Heart left ventricle (tissue), 16 donors: ENCODE measurements around the gene SCAMP1. TPM values are rescaled to one million over a fixed set of nuclear protein-coding genes. Genes with fewer than 3 reads are reported as not detected.

ENCODE experiments used
- ATAC-seq, 4 donors: fragments of 200-7000 bp; cut with Tn5 transposase; one replicate each; pipeline ENCODE4 v1.9.1; 2020 to 2022; ENCODE audit warnings: moderate library complexity in 4 of 4, mild to moderate bottlenecking in 3 of 4, moderate number of reproducible peaks in 1 of 4
- DNase-seq, 5 donors: peaks; one replicate each; pipeline ENCODE4 v3.0.0-alpha.2; 2020
- H3K27ac ChIP-seq, 12 donors: fragments of 200-600 bp; sonication (generic) in 4 of 12; one replicate each; pipeline versions ENCODE4 v1.5.0 to v1.8.0; 2016 to 2022; ENCODE audit warnings: mild to moderate bottlenecking in 2 of 12
- H3K27me3 ChIP-seq, 9 donors: fragments of 200-600 bp; sonication (generic) in 2 of 9; one replicate each; pipeline versions ENCODE4 v1.5.1 to v1.8.0; 2016 to 2022; ENCODE audit warnings: mild to moderate bottlenecking in 3 of 9
- H3K36me3 ChIP-seq, 9 donors: fragments of 200-600 bp; sonication (generic) in 2 of 9; one replicate each; pipeline versions ENCODE4 v1.5.0 to v1.8.0; 2018 to 2022; ENCODE audit warnings: mild to moderate bottlenecking in 2 of 9
- H3K4me1 ChIP-seq, 12 donors: fragments of 200-600 bp; sonication (generic) in 4 of 12; one replicate each; pipeline versions ENCODE4 v1.5.0 to v1.8.0; 2016 to 2022; ENCODE audit warnings: mild to moderate bottlenecking in 3 of 12
- H3K4me3 ChIP-seq, 12 donors: fragments of 200-600 bp; sonication (generic) in 4 of 12; one replicate each; pipeline versions ENCODE4 v1.5.0 to v1.8.0; 2017 to 2022; ENCODE audit warnings: mild to moderate bottlenecking in 9 of 12, moderate library complexity in 4 of 12
- H3K9me3 ChIP-seq, 12 donors: fragments of 200-600 bp; sonication (generic) in 4 of 12; one replicate each; pipeline versions ENCODE4 v1.5.0 to v1.8.0; 2016 to 2022; ENCODE audit warnings: mild to moderate bottlenecking in 1 of 12
- CTCF ChIP-seq, 12 donors: fragments of 200-600 bp; sonication (generic) in 4 of 12; IDR thresholded peaks; one replicate each; pipeline versions ENCODE4 v1.5.0 to v1.8.0; 2018 to 2022; ENCODE audit warnings: antibody characterized with exemption in 12 of 12, mild to moderate bottlenecking in 5 of 12
- POLR2A ChIP-seq, 2 donors: fragments of 450-650 bp; IDR thresholded peaks; one replicate each; pipeline ENCODE4 v1.6.1; 2017; ENCODE audit warnings: antibody characterized with exemption in 2 of 2, mild to moderate bottlenecking in 2 of 2, moderate library complexity in 2 of 2
- WGBS, 4 donors: extraction: QIAGEN DNeasy Blood & Tissue Kit in 2 of 4; methylation state at CpG; one replicate each; pipeline versions ENCODE4 v1.1.5 to v1.1.7; 2013 to 2018; 5-methylcytosine and 5-hydroxymethylcytosine counted together
- intact Hi-C, 10 donors: fragments of 100-400 bp; cut with DNase I; formaldehyde crosslinking; loops; one replicate each; pipeline versions ENCODE4 v1.11.1 to v1.14.2; 2022
- polyA plus RNA-seq, 2 donors: library from polyadenylated mRNA; stranded (reverse); fragments of 200-250 nt; gene quantifications; one replicate each; pipeline ENCODE4 v1.2.3, GENCODE V29; 2013
- total RNA-seq, 9 donors: library from RNA; depleted of rRNA in 2 of 9; stranded (reverse); fragments of >200 nt in 2 of 9; fragmentation: NEBNext Ultra II Directional in 3 of 9; extraction: Animal tissue kit (Norgen Biotek cat#: 25700) in 3 of 9; gene quantifications; one replicate each; pipeline versions ENCODE4 v1.1.0 to v1.2.4, GENCODE V29; 2016 to 2023
- donor health status: ischemic (EF 13 %, LVEDD 7.1; RV severe dilation, severe dysfunction).
- donor health status: healthy with polysubstance abuse.
- donor health status: DM: no; HTN: yes; CAD: no.
- donor health status: DM: no; HTN: no; CAD: no.
- donor health status: ischemic (EF 25% LVEDD 6.9; RV normal size, moderate dysfunction).
- donor health status: ischemic (EF 25% LVEDD 5.7; RV mildly dilated, moderate dysfunction).
- donor health status: healthy.
- donor health status: DM: yes; HTN: yes; CAD: no.
- donor health status: ischemic (EF 35%, LVEDD 5.7; RV mildly dilated, moderate dysfunction).
- donor health status: nonischemic (EF 11% LVEDD 7.7; RV severe dilation, severe dysfunction).
- donor health status: DM: yes; HTN: yes; CAD: no.
- donor health status: PGD.
- donor health status: ischemic (EF 29% LVEDD 5.4; RV normal size, mild dysfunction).
- donor health status: nonischemic (EF 23%, LVEDD 6.1; RV moderate dilation, normal function).

The SCAMP1 gene
- total and polyA plus RNA-seq, 11 donors: 6.9 to 40.6 (median 33.7) TPM

GRCh38 chr5:78320401-78320800 lies 40.0 kb upstream of the SCAMP1 start:
- intact Hi-C loops: loop anchor here in 8 of 10 donors (2.0 to 10.0 kb wide), 6 partner anchors 42 to 644 kb away; partner anchors contain the start of gene SCAMP1 (in 1 of the 8)
- WGBS, 4 donors: 43 to 49% (median 45%) methylated on average over 2 of the region's 2 CpGs
- DNase-seq (no peak), ATAC-seq (no peak)
- Histone ChIP-seq H3K27ac (no peak overlapping the region), H3K9me3 (no peaks in the 10 kb centered on the region), H3K27me3 (no peaks in the 10 kb centered on the region), H3K4me1 (no peaks in the 10 kb centered on the region), H3K36me3 (no peaks in the 10 kb centered on the region), H3K4me3 (no peak overlapping the region)
- TF ChIP-seq POLR2A (IDR thresholded peaks at IDR 0.05) (no peak), CTCF (IDR thresholded peaks at IDR 0.05) (peak; percentile 44 to 71 (median 58))

DNA sequence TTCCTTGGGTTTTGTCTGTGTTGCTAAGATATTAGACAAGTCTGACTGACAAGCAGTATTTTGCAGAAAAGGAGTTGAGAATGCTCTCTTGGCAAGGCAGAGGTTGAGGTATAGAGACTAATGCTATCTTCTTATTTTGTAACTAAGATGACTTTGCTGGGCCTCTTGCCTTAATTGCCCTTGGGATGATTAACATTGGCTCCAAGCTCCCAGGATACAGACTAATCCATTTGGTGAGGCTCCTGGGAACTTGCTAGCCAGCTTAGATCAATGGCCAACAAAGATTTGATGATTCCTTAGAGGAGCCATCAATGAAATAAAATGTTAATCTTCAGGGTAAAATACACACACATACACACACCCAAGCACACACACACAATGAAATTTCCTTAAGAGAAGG lies 37.2 kb upstream of the SCAMP1 start:
- no peak overlapping the region for H3K27ac ChIP-seq
- H3K4me3 ChIP-seq: no peak overlapping the region
- no peaks in the 10 kb centered on the region for H3K9me3 ChIP-seq
- TF ChIP-seq POLR2A (IDR thresholded peaks at IDR 0.05) (no peak), CTCF (IDR thresholded peaks at IDR 0.05) (no peak)
- no peaks in the 10 kb centered on the region for H3K4me1 ChIP-seq
- no peaks in the 10 kb centered on the region for H3K27me3 ChIP-seq
- H3K36me3 ChIP-seq: no peaks in the 10 kb centered on the region
- intact Hi-C loops: loop anchor here in 7 of 10 donors (5.0 to 10.0 kb wide), 5 partner anchors 39 to 642 kb away; partner anchors contain the start of gene SCAMP1 (in 1 of the 7)
- ATAC-seq: no peak
- DNase-seq: no peak

- ATAC-seq (no peak), DNase-seq (no peak)
- Histone ChIP-seq H3K36me3 (no peaks in the 10 kb centered on the region), H3K9me3 (no peaks in the 10 kb centered on the region), H3K4me1 (no peaks in the 10 kb centered on the region), H3K27ac (no peak overlapping the region), H3K4me3 (no peak overlapping the region), H3K27me3 (no peaks in the 10 kb centered on the region)
- TF ChIP-seq CTCF (IDR thresholded peaks at IDR 0.05) (no peak), POLR2A (IDR thresholded peaks at IDR 0.05) (no peak)
- WGBS, 4 donors: 94 to 97% (median 96%) methylated on average over 3 of the region's 3 CpGs
- intact Hi-C loops: loop anchor here in 5 of 10 donors (10.0 kb wide), 3 partner anchors 138 to 638 kb away; no protein-coding TSS in a partner anchor
Observed at GRCh38 chr5:78326930-78327329, 33.5 kb upstream of the SCAMP1 start.

DNA sequence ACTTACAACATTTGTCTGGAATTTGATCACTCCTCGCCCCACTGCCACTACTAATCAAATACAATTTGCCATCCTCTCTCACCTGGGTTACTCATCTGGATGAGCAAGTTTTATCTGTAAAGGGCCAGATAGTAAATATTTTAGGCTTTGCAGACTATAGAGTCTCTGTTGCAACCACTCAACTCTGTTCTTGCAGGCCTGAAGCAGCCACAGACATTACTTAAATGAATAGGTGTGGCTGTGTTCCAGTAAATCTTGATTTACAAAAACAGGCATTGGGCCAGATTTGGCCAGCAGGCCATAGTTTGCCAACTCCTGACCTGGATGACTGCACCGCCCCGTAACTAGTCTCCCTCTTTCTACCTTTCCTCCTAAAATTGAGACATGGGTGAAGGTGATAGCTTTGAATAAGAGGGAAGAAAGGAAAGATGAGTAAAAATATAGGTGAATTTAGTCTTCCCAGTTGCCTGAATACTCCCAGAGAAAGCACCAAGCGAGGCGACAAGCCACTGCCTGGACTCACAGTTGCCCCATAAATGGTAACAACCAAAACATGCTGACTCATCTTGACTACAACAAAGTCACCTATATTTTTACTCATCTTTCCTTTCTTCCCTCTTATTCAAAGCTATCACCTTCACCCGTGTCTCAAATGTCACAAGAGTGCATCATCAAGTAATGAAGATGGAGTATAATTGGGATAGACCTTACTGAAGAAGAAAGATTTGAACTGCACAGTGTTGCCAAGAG lies 32.5 kb upstream of the SCAMP1 start:
- Histone ChIP-seq H3K4me3 (no peak overlapping the region), H3K36me3 (no peaks in the 10 kb centered on the region), H3K9me3 (no peaks in the 10 kb centered on the region), H3K27me3 (no peaks in the 10 kb centered on the region), H3K27ac (no peak overlapping the region), H3K4me1 (no peaks in the 10 kb centered on the region)
- ATAC-seq (no peak), DNase-seq (no peak)
- intact Hi-C loops: loop anchor here in 5 of 10 donors (10.0 kb wide), 3 partner anchors 137 to 637 kb away; no protein-coding TSS in a partner anchor
- WGBS, 4 donors: 84 to 90% (median 86%) methylated on average over 6 of the region's 6 CpGs
- TF ChIP-seq POLR2A (IDR thresholded peaks at IDR 0.05): no peak
- TF ChIP-seq CTCF (IDR thresholded peaks at IDR 0.05): no peak
